Right lobe of liver (tissue), 4 donors: ENCODE measurements around the gene DCAF10.

Experiments
- POLR2A ChIP-seq: fragments of 450-650 bp; IDR thresholded peaks from one replicate; pipeline ENCODE4 v1.6.1; 2017; ENCODE audit warnings: antibody characterized with exemption, mild to moderate bottlenecking
- TF ChIP-seq, protein P1 (sequence below), 4 donors: fragments of 200-600 bp in 3 of 4; fragments of 450-650 bp in 1 of 4; IDR thresholded peaks; one replicate each; pipeline versions ENCODE4 v1.5.1 to v1.8.0; 2016 to 2022; ENCODE audit warnings: antibody characterized with exemption in 4 of 4, mild to moderate bottlenecking in 2 of 4
- donor health status: DM: no; HTN: no; CAD: no.
- donor health status: DM: no; HTN: no; CAD: no.
- donor health status: DM: no; HTN: yes; CAD: no.

DNA sequence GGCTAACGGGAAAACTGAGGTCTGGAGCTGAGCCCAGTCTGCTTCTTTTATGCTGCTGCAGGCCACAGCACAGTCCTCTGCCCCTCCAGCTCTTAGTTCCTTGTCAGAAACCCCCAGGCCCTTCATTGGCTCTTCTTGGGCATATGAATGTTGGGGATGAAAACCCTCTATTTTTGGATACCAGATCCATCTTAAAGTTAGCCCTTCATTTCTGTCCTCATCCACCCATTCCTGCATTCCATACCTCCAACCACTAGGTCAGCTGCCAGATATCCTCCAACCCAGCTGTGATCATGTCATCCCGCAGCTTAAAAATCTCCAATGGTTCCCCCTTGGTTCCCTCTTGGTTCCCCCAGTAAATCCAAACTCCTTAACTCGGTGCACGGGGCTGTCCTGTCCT is 105.2 kb downstream of the DCAF10 start:
- TF ChIP-seq, protein P1, sequence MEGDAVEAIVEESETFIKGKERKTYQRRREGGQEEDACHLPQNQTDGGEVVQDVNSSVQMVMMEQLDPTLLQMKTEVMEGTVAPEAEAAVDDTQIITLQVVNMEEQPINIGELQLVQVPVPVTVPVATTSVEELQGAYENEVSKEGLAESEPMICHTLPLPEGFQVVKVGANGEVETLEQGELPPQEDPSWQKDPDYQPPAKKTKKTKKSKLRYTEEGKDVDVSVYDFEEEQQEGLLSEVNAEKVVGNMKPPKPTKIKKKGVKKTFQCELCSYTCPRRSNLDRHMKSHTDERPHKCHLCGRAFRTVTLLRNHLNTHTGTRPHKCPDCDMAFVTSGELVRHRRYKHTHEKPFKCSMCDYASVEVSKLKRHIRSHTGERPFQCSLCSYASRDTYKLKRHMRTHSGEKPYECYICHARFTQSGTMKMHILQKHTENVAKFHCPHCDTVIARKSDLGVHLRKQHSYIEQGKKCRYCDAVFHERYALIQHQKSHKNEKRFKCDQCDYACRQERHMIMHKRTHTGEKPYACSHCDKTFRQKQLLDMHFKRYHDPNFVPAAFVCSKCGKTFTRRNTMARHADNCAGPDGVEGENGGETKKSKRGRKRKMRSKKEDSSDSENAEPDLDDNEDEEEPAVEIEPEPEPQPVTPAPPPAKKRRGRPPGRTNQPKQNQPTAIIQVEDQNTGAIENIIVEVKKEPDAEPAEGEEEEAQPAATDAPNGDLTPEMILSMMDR (IDR thresholded peaks at IDR 0.05), result no peak
- TF ChIP-seq POLR2A, result no peak
